GM18499 (cell line): ENCODE data around the gene RPE.

Experiments used
- ATAC-seq: cut with Tn5 transposase; IDR thresholded peaks from one replicate; pipeline ENCODE4 v1.9.1; 2021; ENCODE audit warnings: moderate number of reproducible peaks; ENCODE audit not compliant: insufficient read depth, unreplicated experiment

RPE gene

GRCh38 chr2:210000464-210001324 is 1.7 kb upstream of the RPE start:
- no peak for ATAC-seq

- no peak for ATAC-seq
These were observed 921 bp downstream of the RPE start for GRCh38 chr2:210003359-210003758.

- no peak for ATAC-seq
These were observed 2.4 kb downstream of the RPE start for GRCh38 chr2:210004881-210005280.

GRCh38 chr2:210007895-210008294 is 5.5 kb downstream of the RPE start:
- ATAC-seq, result no peak

GRCh38 chr2:210009126-210009525 is 6.7 kb downstream of the RPE start:
- ATAC-seq, result no peak

- no peak for ATAC-seq
These were observed 7.5 kb downstream of the RPE start for GRCh38 chr2:210009896-210010295.

GRCh38 chr2:210020138-210020537 is 17.7 kb downstream of the RPE start:
- no peak for ATAC-seq

GRCh38 chr2:210022824-210023223 is 20.4 kb downstream of the RPE start:
- no peak for ATAC-seq

GRCh38 chr2:210027608-210028007 is 25.2 kb downstream of the RPE start:
- ATAC-seq, result no peak

- ATAC-seq, result no peak
These were observed 25.7 kb downstream of the RPE start for GRCh38 chr2:210028178-210028577.

GRCh38 chr2:210034087-210034683 is 31.7 kb downstream of the RPE start:
- ATAC-seq, result no peak

- no peak for ATAC-seq
These were observed 33.2 kb downstream of the RPE start for GRCh38 chr2:210035679-210036078.

- ATAC-seq, result no peak
These were observed 35.6 kb downstream of the RPE start for GRCh38 chr2:210038078-210038477.

GRCh38 chr2:210046851-210047500 is 44.5 kb downstream of the RPE start:
- no peak for ATAC-seq

- ATAC-seq, result no peak
These were observed 47.4 kb downstream of the RPE start for GRCh38 chr2:210049831-210050230.

GRCh38 chr2:210050885-210051284 is 48.4 kb downstream of the RPE start:
- no peak for ATAC-seq

- ATAC-seq, result no peak
These were observed 52.3 kb downstream of the RPE start for GRCh38 chr2:210054696-210055095.

- no peak for ATAC-seq
These were observed 53.4 kb downstream of the RPE start for GRCh38 chr2:210055825-210056224.

GRCh38 chr2:210063306-210063705 is 60.9 kb downstream of the RPE start:
- no peak for ATAC-seq
